Trophoblast cell (in vitro differentiated cells and primary cell): ENCODE data around the gene COX6B1.

ENCODE experiments used
- DNase-seq, 2 donors: peaks; one replicate each; pipeline ENCODE4 v3.0.0-alpha.2; 2016
- H2AFZ ChIP-seq: 2 replicates; pipeline ENCODE4 v1.6.1; 2013; ENCODE audit warnings: low read length, moderate library complexity, mild to moderate bottlenecking; ENCODE audit not compliant: insufficient read depth, poor library complexity
- H2AK5ac ChIP-seq: 2 replicates; pipeline ENCODE4 v1.6.1; 2013; ENCODE audit warnings: mild to moderate bottlenecking, low read length
- H2BK120ac ChIP-seq: 2 replicates; pipeline ENCODE4 v1.6.1; 2013; ENCODE audit warnings: low read length, mild to moderate bottlenecking, moderate library complexity; ENCODE audit not compliant: insufficient read depth, poor library complexity
- H2BK12ac ChIP-seq: 2 replicates; pipeline ENCODE4 v1.6.1; 2013; ENCODE audit warnings: mild to moderate bottlenecking, low read length, moderate library complexity
- H2BK5ac ChIP-seq: 2 replicates; pipeline ENCODE4 v1.6.1; 2013; ENCODE audit warnings: low read length, low read depth, moderate library complexity, mild to moderate bottlenecking; ENCODE audit not compliant: poor library complexity
- H3K14ac ChIP-seq: 2 replicates; pipeline ENCODE4 v1.6.1; 2013; ENCODE audit warnings: mild to moderate bottlenecking, low read length
- H3K18ac ChIP-seq: 2 replicates; pipeline ENCODE4 v1.6.1; 2013; ENCODE audit warnings: mild to moderate bottlenecking, low read length
- H3K23ac ChIP-seq: 2 replicates; pipeline ENCODE4 v1.6.1; 2013; ENCODE audit warnings: low read length
- H3K27ac ChIP-seq: 2 replicates; pipeline ENCODE4 v1.5.1; 2013; ENCODE audit warnings: low read depth, mild to moderate bottlenecking, inconsistent platforms, low read length, moderate library complexity
- H3K27me3 ChIP-seq: 2 replicates; pipeline ENCODE4 v1.6.1; 2013; ENCODE audit warnings: inconsistent platforms, mild to moderate bottlenecking, low read length, moderate library complexity; ENCODE audit not compliant: insufficient read depth
- H3K36me3 ChIP-seq, 2 experiments: 1 replicate in 1 of 2; 2 replicates in 1 of 2; pipeline ENCODE4 v1.6.1; 2013; ENCODE audit warnings: low read length in 2 of 2, mild to moderate bottlenecking in 2 of 2, moderate library complexity in 1 of 2; ENCODE audit not compliant: insufficient read depth in 2 of 2, control insufficient read depth in 1 of 2
- H3K4ac ChIP-seq: 2 replicates; pipeline ENCODE4 v1.6.1; 2013; ENCODE audit warnings: low read depth, mild to moderate bottlenecking, low read length, moderate library complexity
- H3K4me1 ChIP-seq, 2 experiments: 1 replicate in 1 of 2; 2 replicates in 1 of 2; pipeline ENCODE4 v1.6.1; 2013; ENCODE audit warnings: low read length in 2 of 2, mild to moderate bottlenecking in 2 of 2, moderate library complexity in 1 of 2; ENCODE audit not compliant: insufficient read depth in 2 of 2, control insufficient read depth in 1 of 2
- H3K4me2 ChIP-seq: 2 replicates; pipeline ENCODE4 v1.6.1; 2013; ENCODE audit warnings: inconsistent platforms, mild to moderate bottlenecking, low read length, moderate library complexity
- H3K4me3 ChIP-seq: 2 replicates; pipeline ENCODE4 v1.5.1; 2013; ENCODE audit warnings: mild to moderate bottlenecking, low read depth, low read length, inconsistent platforms
- H3K79me1 ChIP-seq: one replicate; pipeline ENCODE4 v1.6.1; 2013; ENCODE audit warnings: low read length
- H3K79me2 ChIP-seq: 2 replicates; pipeline ENCODE4 v1.6.1; 2013; ENCODE audit warnings: low read length, mild to moderate bottlenecking; ENCODE audit not compliant: control insufficient read depth, insufficient read depth, poor library complexity
- H3K9ac ChIP-seq: 2 replicates; pipeline ENCODE4 v1.6.1; 2013; ENCODE audit warnings: mild to moderate bottlenecking, low read length
- H3K9me3 ChIP-seq: 2 replicates; pipeline ENCODE4 v1.6.1; 2013; ENCODE audit warnings: low read depth, mild to moderate bottlenecking, control low read depth, inconsistent platforms, low read length; ENCODE audit not compliant: insufficient read depth
- H4K12ac ChIP-seq: 2 replicates; pipeline ENCODE4 v1.6.1; 2013; ENCODE audit warnings: low read depth, mild to moderate bottlenecking, low read length, moderate library complexity
- H4K8ac ChIP-seq: 2 replicates; pipeline ENCODE4 v1.6.1; 2013; ENCODE audit warnings: low read depth, mild to moderate bottlenecking, low read length, moderate library complexity
- H4K91ac ChIP-seq: one replicate; pipeline ENCODE4 v1.6.1; 2013; ENCODE audit warnings: low read depth, mild to moderate bottlenecking, low read length, moderate library complexity
- WGBS: extraction: QIAGEN DNeasy Blood & Tissue Kit; methylation state at CpG from one replicate; pipeline ENCODE4 v1.1.7; 2013; ENCODE audit warnings: missing lambda C conversion rate; ENCODE audit not compliant: insufficient read length, insufficient coverage; ENCODE audit errors: extremely low coverage; 5-methylcytosine and 5-hydroxymethylcytosine counted together

The COX6B1 gene

DNA sequence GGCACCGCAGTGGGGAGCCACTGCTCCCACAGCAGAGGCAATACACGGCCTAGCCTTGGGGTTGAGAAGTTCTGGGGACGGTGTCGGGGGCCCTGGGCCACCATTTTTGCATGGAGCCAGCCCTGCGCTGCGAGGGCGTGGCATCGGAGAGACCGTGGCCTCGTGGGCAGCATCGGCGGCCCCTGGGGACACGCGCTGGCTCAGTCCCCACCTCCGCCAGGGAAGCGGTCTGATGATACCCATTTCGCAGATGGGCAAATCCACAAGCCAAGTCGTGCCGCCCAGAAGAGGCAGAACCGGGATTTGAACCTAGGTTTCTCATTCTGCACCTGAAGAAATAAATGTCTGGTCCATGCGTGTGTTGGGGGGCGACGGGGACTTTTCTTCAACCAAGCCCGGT is 17.0 kb downstream of the COX6B1 start:
- no peak overlapping the region for H4K12ac ChIP-seq
- H3K4me1 ChIP-seq: no peaks in the 10 kb centered on the region
- H3K27ac ChIP-seq: no peak overlapping the region
- H3K14ac ChIP-seq: no peak overlapping the region
- no peak overlapping the region for H2BK12ac ChIP-seq
- H2AK5ac ChIP-seq: no peak overlapping the region
- no CpG with 5 or more reads among the region's 24 CpGs for WGBS
- H3K23ac ChIP-seq: no peak overlapping the region
- H3K27me3 ChIP-seq: no peaks in the 10 kb centered on the region
- H3K9me3 ChIP-seq: peaks cover 1% of the 10 kb centered on the region
- no peak overlapping the region for H2BK120ac ChIP-seq
- H2AFZ ChIP-seq: no peak overlapping the region
- no peak for DNase-seq
- no peak overlapping the region for H3K18ac ChIP-seq
- H3K79me1 ChIP-seq: no peaks in the 10 kb centered on the region
- no peak overlapping the region for H4K8ac ChIP-seq
- no peak overlapping the region for H3K4me2 ChIP-seq
- peaks cover 2 to 7% of the 10 kb centered on the region in 2 experiments for H3K36me3 ChIP-seq
- H4K91ac ChIP-seq: no peak overlapping the region
- no peaks in the 10 kb centered on the region for H3K79me2 ChIP-seq
- H2BK5ac ChIP-seq: no peak overlapping the region
- H3K4me3 ChIP-seq: no peak overlapping the region
- no peak overlapping the region for H3K9ac ChIP-seq
- H3K4ac ChIP-seq: no peak overlapping the region

DNA sequence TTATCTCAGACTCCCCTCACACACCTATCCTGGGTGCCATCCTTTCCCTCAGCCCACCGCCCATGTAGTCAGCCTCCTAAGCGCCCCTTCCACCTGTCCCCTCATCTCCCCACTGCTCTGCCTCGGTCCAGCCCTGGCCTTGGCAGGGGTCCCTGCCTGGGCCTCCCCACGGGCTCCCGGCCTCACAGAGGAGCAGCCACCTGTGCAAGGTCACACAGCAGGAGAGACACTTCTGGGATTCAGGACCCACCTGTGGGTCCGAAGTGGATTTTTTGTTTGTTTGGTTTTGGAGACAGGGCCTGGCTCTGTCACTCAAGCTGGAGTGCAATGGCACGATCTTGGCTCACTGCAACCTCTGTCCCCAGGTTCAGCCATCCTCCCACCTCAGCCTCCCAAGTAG is 17.5 kb downstream of the COX6B1 start:
- Histone ChIP-seq H3K4ac (no peak overlapping the region), H2BK120ac (no peak overlapping the region), H3K9me3 (peaks cover 1% of the 10 kb centered on the region), H3K4me3 (no peak overlapping the region), H3K79me1 (no peaks in the 10 kb centered on the region), H3K4me1 (no peaks in the 10 kb centered on the region), H3K36me3 (peaks cover 2 to 7% of the 10 kb centered on the region in 2 experiments), H2AK5ac (no peak overlapping the region), H4K12ac (no peak overlapping the region), H3K27ac (no peak overlapping the region), H4K91ac (no peak overlapping the region), H3K14ac (no peak overlapping the region), H3K4me2 (no peak overlapping the region), H3K18ac (no peak overlapping the region), H3K9ac (no peak overlapping the region), H4K8ac (no peak overlapping the region), H3K79me2 (no peaks in the 10 kb centered on the region), H3K23ac (no peak overlapping the region), H2AFZ (no peak overlapping the region), H3K27me3 (no peaks in the 10 kb centered on the region), H2BK12ac (no peak overlapping the region), H2BK5ac (no peak overlapping the region)
- no CpG with 5 or more reads among the region's 7 CpGs for WGBS
- DNase-seq: no peak

DNA sequence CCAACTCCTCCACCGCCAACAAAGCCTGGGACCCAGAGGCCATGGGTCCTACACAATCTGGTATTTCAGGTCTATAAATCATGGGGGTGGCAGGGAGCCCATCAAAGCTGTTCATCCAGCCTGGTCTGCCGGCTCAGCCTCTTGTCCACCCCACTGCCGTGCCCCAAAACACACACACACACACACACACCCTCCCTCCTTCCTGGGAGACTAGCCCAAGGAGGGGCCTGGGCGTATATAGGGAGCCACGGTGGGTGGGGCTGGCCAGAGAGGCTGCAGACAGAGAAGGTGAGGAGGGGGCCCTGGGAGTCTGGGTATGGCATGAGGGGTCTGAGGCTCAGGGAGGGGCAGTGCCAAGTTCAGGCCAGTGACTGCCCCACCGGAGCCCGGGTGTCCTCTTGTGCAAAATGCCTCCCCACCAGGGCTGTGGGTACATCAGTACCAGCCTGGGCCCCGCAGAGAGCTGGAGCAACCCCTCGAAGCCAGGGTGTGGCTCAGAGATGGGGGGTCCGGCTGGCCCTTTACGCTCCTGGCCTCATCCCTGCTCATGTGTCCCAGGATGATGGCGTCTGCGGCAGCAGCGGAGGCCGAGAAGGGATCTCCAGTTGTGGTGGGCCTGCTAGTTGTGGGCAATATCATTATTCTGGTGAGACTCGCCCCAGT is 18.3 kb downstream of the COX6B1 start, which contains the start of gene UPK1A:
Gene UPK1A (plus strand): TSS at position 267 of the 663 bp plus-strand sequence. CDS start 296 bp downstream, at position 563.
- H3K4ac ChIP-seq: no peak within 1 kb of the TSS
- no peak for DNase-seq
- no peak within 1 kb of the TSS for H3K27ac ChIP-seq
- H4K12ac ChIP-seq: no peak within 1 kb of the TSS
- no peaks in the 10 kb centered on the region for H3K4me1 ChIP-seq
- H3K23ac ChIP-seq: no peak within 1 kb of the TSS
- H3K79me2 ChIP-seq: no peaks in the 10 kb centered on the region
- H3K9me3 ChIP-seq: peaks cover 1% of the 10 kb centered on the region
- H3K18ac ChIP-seq: no peak within 1 kb of the TSS
- H2BK12ac ChIP-seq: no peak within 1 kb of the TSS
- H3K14ac ChIP-seq: no peak within 1 kb of the TSS
- no peak within 1 kb of the TSS for H2AK5ac ChIP-seq
- no CpG with 5 or more reads among the region's 16 CpGs for WGBS
- H4K91ac ChIP-seq: no peak within 1 kb of the TSS
- no peaks in the 10 kb centered on the region for H3K79me1 ChIP-seq
- no peak within 1 kb of the TSS for H2BK120ac ChIP-seq
- no peaks in the 10 kb centered on the region for H3K27me3 ChIP-seq
- no peak within 1 kb of the TSS for H3K4me2 ChIP-seq
- H2AFZ ChIP-seq: no peak within 1 kb of the TSS
- peaks cover 2 to 4% of the 10 kb centered on the region in 2 experiments for H3K36me3 ChIP-seq
- H3K9ac ChIP-seq: no peak within 1 kb of the TSS
- H2BK5ac ChIP-seq: no peak within 1 kb of the TSS
- H3K4me3 ChIP-seq: no peak within 1 kb of the TSS
- H4K8ac ChIP-seq: no peak within 1 kb of the TSS

DNA sequence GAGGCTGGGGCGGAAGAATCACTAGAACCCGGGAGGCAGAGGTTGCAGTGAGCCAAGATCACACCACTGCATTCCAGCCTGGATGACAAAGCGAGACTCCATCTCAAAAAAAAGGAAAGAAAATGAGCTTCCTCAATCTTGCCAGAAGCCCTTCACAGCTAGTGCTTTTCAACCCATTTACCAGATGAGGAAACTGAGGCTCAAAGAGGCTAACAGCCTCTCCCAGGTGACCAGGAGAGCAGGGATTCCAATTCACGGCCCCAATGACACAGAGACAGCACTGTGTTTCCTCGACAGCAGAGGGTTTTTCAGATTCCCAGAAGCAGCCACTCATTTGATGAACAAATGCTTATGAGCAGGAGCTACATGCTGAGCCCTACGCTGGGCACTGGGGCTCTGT is 21.4 kb downstream of the COX6B1 start:
- Histone ChIP-seq H3K79me2 (no peaks in the 10 kb centered on the region), H3K4ac (no peak overlapping the region), H2BK120ac (no peak overlapping the region)

More for the DNA sequence above, 21.4 kb downstream of the COX6B1 start:
- Histone ChIP-seq H3K9me3 (peaks cover 1% of the 10 kb centered on the region), H3K4me1 (peaks cover 4% of the 10 kb centered on the region in 2 experiments), H3K23ac (no peak overlapping the region), H4K12ac (no peak overlapping the region), H3K36me3 (peaks cover 0 to 2% of the 10 kb centered on the region in 2 experiments), H3K4me2 (no peak overlapping the region), H3K14ac (no peak overlapping the region), H3K27ac (no peak overlapping the region), H2BK12ac (no peak overlapping the region), H3K27me3 (no peaks in the 10 kb centered on the region), H2AFZ (no peak overlapping the region), H3K18ac (no peak overlapping the region), H4K91ac (no peak overlapping the region), H4K8ac (no peak overlapping the region), H2AK5ac (no peak overlapping the region), H3K4me3 (no peak overlapping the region), H2BK5ac (no peak overlapping the region), H3K79me1 (no peaks in the 10 kb centered on the region), H3K9ac (no peak overlapping the region)
- WGBS: no CpG with 5 or more reads among the region's 6 CpGs
- no peak for DNase-seq
